Effector memory CD4-positive, alpha-beta T cell (primary cell): ENCODE results near the gene ORC3.
"Not testable (repeated sequence)": the region's sequence is repeated elsewhere in the genome, so short reads cannot be mapped to it uniquely, and the experiment has no call there.

ENCODE experiments used
- DNase-seq, 3 donors: peaks; one replicate each; pipeline ENCODE4 v3.0.0-alpha.2; 2020
- H3K27ac ChIP-seq: 2 replicates; pipeline ENCODE4 v1.7.0; 2013; ENCODE audit warnings: mild to moderate bottlenecking, low read length, moderate library complexity; ENCODE audit not compliant: insufficient read depth, poor library complexity, severe bottlenecking
- H3K27me3 ChIP-seq: replicated peaks from 2 replicates; pipeline ENCODE4 v1.7.0; 2013; ENCODE audit warnings: mild to moderate bottlenecking, low read length; ENCODE audit not compliant: insufficient read depth, control insufficient read depth, poor library complexity, severe bottlenecking
- H3K36me3 ChIP-seq: 2 replicates; pipeline ENCODE4 v1.7.0; 2013; ENCODE audit warnings: mild to moderate bottlenecking, low read length, moderate library complexity; ENCODE audit not compliant: control insufficient read depth, insufficient read depth
- H3K4me1 ChIP-seq: 2 replicates; pipeline ENCODE4 v1.7.0; 2013; ENCODE audit warnings: low read length, mild to moderate bottlenecking; ENCODE audit not compliant: control insufficient read depth, insufficient read depth, poor library complexity, severe bottlenecking
- H3K4me3 ChIP-seq: 2 replicates; pipeline ENCODE4 v1.7.0; 2013; ENCODE audit warnings: low read length, low read depth, mild to moderate bottlenecking; ENCODE audit not compliant: insufficient read depth, poor library complexity, severe bottlenecking
- H3K9me3 ChIP-seq: 2 replicates; pipeline ENCODE4 v1.7.0; 2013; ENCODE audit warnings: mild to moderate bottlenecking, low read length, moderate library complexity; ENCODE audit not compliant: control insufficient read depth

ORC3 gene

GRCh38 chr6:87701344-87701675 lies 111.4 kb downstream of the ORC3 start:
- H3K27ac ChIP-seq, result peak overlapping the region; percentile 93
- peak overlapping the region; percentile 88 for H3K4me3 ChIP-seq
- H3K36me3 ChIP-seq, result no peaks in the 10 kb centered on the region
- H3K9me3 ChIP-seq, result no peaks in the 10 kb centered on the region
- no peaks in the 10 kb centered on the region for H3K27me3 ChIP-seq
- peaks cover 10% of the 10 kb centered on the region for H3K4me1 ChIP-seq
- DNase-seq, result peak in 1 of 3 donors; percentile 11

GRCh38 chr6:87701676-87702588 lies 112.0 kb downstream of the ORC3 start, which contains the start of gene AKIRIN2:
Gene AKIRIN2, minus strand, starts transcription at chr6:87702233. Its CDS starts 549 bp downstream, at chr6:87701684.
- no peaks in the 10 kb centered on the region for H3K27me3 ChIP-seq
- DNase-seq, result peak; percentile 92 to 95 (median 94)
- H3K4me3 ChIP-seq, result peak within 1 kb of the TSS; percentile 88
- H3K36me3 ChIP-seq, result no peaks in the 10 kb centered on the region
- peaks cover 9% of the 10 kb centered on the region for H3K4me1 ChIP-seq
- H3K9me3 ChIP-seq, result no peaks in the 10 kb centered on the region
- peak within 1 kb of the TSS; percentile 93 for H3K27ac ChIP-seq

GRCh38 chr6:87702589-87702945 lies 112.6 kb downstream of the ORC3 start:
- H3K4me1 ChIP-seq, result peaks cover 6% of the 10 kb centered on the region
- DNase-seq, result no peak
- H3K9me3 ChIP-seq, result no peaks in the 10 kb centered on the region
- peak overlapping the region; percentile 76 for H3K27ac ChIP-seq
- no peaks in the 10 kb centered on the region for H3K27me3 ChIP-seq
- H3K4me3 ChIP-seq, result peak overlapping the region; percentile 88
- no peaks in the 10 kb centered on the region for H3K36me3 ChIP-seq

GRCh38 chr6:87703039-87703438 lies 113.1 kb downstream of the ORC3 start:
- not testable (repeated sequence) for H3K27me3 ChIP-seq, H3K36me3 ChIP-seq, H3K9me3 ChIP-seq, H3K4me1 ChIP-seq, DNase-seq
- Histone ChIP-seq H3K27ac (peak overlapping the region; percentile 76), H3K4me3 (peak overlapping the region; percentile 88)

- DNase-seq, result no peak
- no peaks in the 10 kb centered on the region for H3K36me3 ChIP-seq
- no peaks in the 10 kb centered on the region for H3K4me1 ChIP-seq
- H3K4me3 ChIP-seq, result no peak overlapping the region
- H3K27ac ChIP-seq, result no peak overlapping the region
- H3K27me3 ChIP-seq, result no peaks in the 10 kb centered on the region
- no peaks in the 10 kb centered on the region for H3K9me3 ChIP-seq
Observed at GRCh38 chr6:87705070-87705691, 115.2 kb downstream of the ORC3 start.

- H3K4me3 ChIP-seq, result no peak overlapping the region
- DNase-seq, result no peak
- no peaks in the 10 kb centered on the region for H3K27me3 ChIP-seq
- H3K4me1 ChIP-seq, result no peaks in the 10 kb centered on the region
- no peaks in the 10 kb centered on the region for H3K9me3 ChIP-seq
- no peaks in the 10 kb centered on the region for H3K36me3 ChIP-seq
- H3K27ac ChIP-seq, result no peak overlapping the region
Observed at GRCh38 chr6:87706187-87706966, 116.4 kb downstream of the ORC3 start.

GRCh38 chr6:87708581-87709427 lies 118.9 kb downstream of the ORC3 start:
- not testable (repeated sequence) for DNase-seq, H3K36me3 ChIP-seq, H3K27me3 ChIP-seq, H3K27ac ChIP-seq, H3K9me3 ChIP-seq, H3K4me3 ChIP-seq, H3K4me1 ChIP-seq

- no peaks in the 10 kb centered on the region for H3K4me1 ChIP-seq
- no peaks in the 10 kb centered on the region for H3K9me3 ChIP-seq
- H3K4me3 ChIP-seq, result no peak overlapping the region
- no peak overlapping the region for H3K27ac ChIP-seq
- no peaks in the 10 kb centered on the region for H3K27me3 ChIP-seq
- no peak for DNase-seq
- H3K36me3 ChIP-seq, result no peaks in the 10 kb centered on the region
Observed at GRCh38 chr6:87710090-87710489, 120.2 kb downstream of the ORC3 start.

GRCh38 chr6:87712713-87713112 lies 122.8 kb downstream of the ORC3 start:
- not testable (repeated sequence) for H3K27me3 ChIP-seq, H3K36me3 ChIP-seq, H3K27ac ChIP-seq, H3K4me3 ChIP-seq, H3K4me1 ChIP-seq, DNase-seq, H3K9me3 ChIP-seq
